NCI-H2171 (cell line): Measurements from ENCODE around the gene FLNB.

Source experiments
- DNase-seq: peaks from one replicate; lab custom pipeline; 2025; lab: John Stamatoyannopoulos, UW

Gene FLNB

GRCh38 chr3:58163234-58163633, 155.0 kb downstream of the FLNB start:
- no peak for DNase-seq

- DNase-seq: no peak
Observed at GRCh38 chr3:58164199-58164879, 156.1 kb downstream of the FLNB start.

DNA sequence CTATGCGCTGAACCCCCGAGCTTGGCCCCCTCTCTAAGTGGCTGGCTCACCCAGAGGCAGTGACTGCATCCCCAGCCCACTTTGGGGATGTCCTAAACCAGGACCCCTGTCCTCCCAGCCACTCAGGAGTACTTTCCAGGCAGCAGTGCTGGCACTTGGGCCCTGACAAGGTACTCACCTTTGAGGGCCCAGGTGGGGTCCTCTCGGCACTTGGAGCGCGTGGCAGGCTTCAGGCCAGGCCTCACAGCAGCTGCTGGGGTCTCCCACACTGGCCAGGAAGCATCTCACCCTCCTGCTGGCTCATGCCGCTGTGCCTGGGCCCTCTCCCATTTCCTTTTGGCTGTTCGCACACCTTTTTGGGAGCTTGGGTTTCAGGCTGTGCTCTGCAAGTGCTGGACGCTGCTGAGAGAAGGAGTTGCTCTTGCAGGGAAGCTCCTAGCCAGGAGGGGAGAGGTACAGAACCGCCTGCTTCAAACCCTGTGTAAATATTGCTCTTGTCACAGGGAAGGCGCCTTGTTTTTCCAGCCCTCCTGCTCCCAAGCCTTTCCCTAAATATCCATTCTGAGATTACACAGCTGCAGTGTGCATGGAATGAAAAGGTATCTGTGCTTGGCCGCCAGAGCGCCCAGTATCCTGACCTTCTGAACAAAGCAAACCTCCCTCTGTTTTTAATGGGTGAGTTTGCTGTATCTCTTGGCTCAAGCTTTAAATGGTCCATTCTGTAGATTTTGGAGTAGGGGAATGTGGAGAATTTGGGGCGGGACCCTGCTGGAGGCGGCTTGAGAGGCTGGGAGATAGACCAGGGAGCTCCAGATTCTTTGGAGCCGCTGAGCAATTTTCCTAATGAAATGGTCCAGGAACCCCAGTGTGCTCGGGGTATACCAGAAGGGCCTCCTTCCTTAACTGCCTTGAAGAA, 156.9 kb downstream of the FLNB start:
- DNase-seq: no peak

DNA sequence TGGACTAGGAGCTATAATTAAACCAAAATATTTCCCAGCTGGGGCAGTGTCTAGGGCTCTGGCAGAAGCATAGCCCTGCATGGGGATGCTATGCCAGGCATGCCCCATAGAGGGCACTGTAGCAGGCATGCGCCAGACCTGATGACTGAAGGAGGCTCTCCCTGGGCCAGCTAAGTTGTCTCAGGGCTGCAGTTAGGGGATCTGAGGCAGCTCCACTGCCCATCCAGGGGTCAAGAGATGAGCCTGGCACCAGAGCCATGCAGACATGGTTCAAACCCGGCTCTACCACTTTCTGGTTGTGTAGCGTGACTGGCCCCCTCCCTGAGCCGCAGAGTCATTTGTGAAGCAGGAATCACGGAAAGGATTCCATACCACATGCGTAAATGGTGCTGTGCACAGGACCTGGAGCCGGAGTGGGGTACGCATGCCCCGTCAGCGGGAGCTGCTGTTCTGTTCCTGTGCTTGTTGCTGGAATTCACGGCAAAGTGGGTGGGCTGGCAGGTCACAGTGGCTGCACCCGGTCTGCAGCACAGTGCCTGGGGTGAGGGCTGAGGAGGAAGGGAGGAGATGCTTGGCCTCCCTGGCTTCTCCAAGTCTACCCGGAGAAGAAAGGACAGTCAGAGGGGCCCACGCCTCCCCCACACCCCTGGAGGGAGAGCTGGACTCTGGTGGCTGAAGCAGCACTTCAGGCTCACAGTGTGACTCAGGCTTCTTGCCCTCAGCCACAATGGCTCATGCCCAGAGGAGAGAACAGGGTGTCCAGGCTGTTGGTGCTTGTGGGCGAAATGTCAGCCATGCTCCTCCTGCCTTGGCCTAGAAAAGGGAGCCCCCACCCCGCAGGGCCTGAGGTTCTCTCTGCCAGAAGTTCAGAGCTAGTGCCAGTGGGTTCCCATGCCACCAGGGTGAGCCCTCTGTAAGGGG, 159.5 kb downstream of the FLNB start:
- no peak for DNase-seq

DNA sequence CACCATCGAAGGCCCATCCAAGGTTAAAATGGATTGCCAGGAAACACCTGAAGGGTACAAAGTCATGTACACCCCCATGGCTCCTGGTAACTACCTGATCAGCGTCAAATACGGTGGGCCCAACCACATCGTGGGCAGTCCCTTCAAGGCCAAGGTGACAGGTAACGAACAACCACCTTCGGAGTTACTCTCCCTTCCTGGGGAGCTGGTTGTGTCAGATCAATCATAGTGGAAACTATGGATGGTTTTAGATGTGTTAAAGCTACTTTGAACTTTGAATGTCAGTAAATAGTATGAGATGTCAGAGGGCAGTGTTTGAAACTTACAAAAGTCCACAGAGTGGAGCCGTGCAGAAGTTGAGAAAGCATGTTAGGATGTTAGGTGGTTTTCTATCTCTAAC, 160.3 kb downstream of the FLNB start:
- DNase-seq: no peak

- DNase-seq: no peak
Observed at GRCh38 chr3:58169371-58169770, 161.1 kb downstream of the FLNB start.

DNA sequence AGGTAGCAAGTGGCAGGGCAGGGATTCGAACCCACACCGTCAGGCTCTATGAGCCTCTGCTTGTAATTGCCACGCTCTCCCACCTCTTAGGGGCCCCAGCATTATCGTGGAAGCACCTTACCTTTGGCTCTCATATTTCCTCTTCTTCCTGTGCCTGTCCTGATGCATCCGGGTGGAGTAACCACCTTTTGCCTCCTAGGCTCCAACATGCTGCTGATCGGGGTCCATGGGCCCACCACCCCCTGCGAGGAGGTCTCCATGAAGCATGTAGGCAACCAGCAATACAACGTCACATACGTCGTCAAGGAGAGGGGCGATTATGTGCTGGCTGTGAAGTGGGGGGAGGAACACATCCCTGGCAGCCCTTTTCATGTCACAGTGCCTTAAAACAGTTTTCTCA, 162.2 kb downstream of the FLNB start:
- no peak for DNase-seq

GRCh38 chr3:58171126-58171525, 162.9 kb downstream of the FLNB start:
- DNase-seq: no peak

- DNase-seq: no peak
Observed at GRCh38 chr3:58173029-58173668, 164.9 kb downstream of the FLNB start.

DNA sequence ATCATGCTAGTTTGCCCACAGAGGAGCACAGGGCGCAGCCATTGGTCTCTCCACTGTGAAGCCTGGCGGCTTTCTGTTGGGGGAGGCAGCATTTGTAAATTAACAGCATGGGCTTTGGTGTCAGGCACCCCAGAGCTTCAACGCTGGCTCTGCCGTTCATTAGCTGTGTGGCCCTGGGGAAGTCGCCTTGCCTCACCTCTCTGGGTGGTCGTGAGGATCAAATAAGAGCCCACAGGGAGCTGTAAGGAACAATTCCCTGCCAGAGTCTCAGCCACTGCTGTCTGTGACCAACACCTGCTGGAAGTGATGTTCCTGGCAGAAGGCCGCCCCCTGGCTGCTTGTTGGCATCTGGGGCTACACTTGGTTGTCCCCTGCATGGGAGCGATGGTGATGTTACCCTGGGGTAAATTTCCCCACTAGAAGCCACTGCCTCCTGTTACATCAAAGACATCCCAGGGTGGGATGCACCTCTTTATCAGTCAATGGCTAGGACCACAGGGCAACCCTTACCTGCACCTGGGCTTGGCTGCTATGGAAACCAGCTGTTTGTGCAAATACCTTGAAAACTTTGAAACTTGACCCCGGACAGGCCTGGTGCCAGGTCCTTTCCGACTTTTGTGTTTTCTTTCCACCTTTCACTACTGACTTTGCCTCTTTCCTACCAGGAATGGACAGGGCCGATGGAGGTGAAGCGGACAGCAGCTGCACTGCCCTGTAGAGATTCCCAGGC, 165.6 kb downstream of the FLNB start:
- DNase-seq: peak; percentile 10

DNA sequence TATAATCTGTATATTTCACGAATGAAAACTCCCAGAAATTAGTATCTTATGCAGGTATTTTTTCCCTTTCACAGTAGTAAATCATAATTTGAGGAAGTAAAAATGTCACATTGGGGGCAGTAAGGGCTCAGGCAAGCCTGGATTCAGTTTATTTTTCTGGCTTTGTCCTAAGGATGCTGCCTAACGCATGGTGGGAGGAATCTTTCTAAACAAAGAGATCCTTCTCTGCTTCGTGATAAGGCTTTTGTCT, 166.9 kb downstream of the FLNB start:
- no peak for DNase-seq

DNA sequence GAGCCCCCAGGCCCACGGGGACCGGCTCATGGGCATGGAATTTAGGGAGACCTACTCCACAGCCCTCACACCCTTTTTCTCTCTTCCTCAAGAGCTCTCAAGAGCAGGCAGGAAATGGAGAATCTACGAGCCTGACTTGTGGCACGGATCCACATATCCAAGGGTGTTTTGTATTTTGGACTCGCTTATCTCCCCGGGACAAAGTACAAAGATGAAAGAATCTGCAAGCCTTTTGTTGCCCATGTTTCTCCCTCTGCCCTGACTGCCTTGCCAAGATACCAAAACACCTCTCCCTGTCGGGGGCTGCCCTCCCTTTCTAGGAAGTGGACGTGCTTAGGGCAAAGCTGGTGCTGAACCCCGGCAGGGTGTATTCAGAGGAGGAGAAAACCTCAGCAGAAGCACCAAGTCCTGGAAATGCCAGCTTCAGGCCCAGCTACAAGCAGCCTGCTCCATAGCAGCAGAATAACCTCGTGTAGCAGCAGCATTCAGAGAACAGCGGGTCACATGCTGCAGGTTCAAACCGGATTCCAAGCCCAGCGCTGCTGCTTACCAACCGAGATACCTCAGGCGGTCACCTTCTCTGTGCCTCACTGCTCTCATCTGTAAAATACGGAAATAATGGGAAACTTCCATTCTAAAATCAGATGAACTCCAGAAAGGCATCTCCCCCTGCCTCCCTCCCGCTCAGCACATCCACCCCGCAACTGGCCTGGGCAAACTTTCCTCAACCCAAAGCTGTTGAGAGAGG, 167.4 kb downstream of the FLNB start:
- DNase-seq: no peak

GRCh38 chr3:58176185-58176530, 167.9 kb downstream of the FLNB start:
- DNase-seq: no peak

- no peak for DNase-seq
Observed at GRCh38 chr3:58176827-58177489, 168.7 kb downstream of the FLNB start.

GRCh38 chr3:58177747-58178527, 169.7 kb downstream of the FLNB start:
- peak; percentile 24 for DNase-seq

GRCh38 chr3:58178528-58179234, 170.5 kb downstream of the FLNB start:
- DNase-seq: no peak

DNA sequence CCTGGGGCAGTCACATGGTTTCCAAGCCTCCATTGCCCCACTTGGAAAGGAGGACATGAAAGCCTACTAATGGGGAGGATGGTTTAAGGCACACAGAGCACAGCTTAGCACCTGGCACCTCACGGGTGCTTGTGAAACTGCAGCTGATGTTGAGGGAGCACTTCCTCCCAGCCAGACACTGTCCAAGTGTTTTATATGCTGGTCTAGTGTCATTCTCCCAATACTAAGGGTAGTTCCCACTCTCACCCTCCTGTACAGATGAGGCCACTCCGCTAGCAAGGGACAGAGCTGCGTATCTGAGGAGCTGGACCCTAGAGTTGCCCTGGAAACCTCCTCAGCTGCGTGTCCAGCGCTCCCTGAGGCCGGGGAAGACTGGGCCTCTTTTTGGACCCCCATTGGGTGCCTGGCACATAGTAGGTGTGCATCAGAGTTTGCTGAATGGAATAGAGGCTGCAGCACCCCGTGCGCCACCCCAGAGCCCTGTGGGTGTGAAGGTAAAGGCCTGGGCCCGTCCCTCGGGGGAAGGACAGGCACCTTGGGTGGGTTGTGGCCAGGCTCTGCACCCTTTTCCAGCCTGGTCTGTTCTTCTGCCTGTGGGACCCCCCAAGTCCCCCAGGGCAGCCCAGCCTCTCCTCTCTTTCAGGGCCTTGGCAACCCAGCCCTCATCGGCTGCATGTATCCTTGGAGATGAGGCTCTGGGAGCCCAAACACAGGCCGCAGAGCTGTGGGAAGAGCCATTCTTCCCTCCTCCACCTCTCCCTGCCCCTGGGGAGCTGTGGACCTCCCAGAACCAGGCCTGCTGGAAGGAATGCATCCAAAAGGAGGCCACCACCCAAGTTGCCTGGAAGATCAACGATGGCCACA, 171.2 kb downstream of the FLNB start:
- DNase-seq: no peak
